ENCODE data around the gene ARSI.
A peak's percentile ranks its signal among the peaks of the same experiment; 100 is the strongest.

Gene ARSI

GRCh38 chr5:150326707-150327106 lies 24.0 kb upstream of the ARSI start:
- ATAC-seq (no peak), DNase-seq (no peak)

GRCh38 chr5:150325426-150325825 lies 22.7 kb upstream of the ARSI start:
- no peak for ATAC-seq

GRCh38 chr5:150323819-150324218 lies 21.1 kb upstream of the ARSI start:
- no peak for ATAC-seq
- no peak for DNase-seq

More at GRCh38 chr5:150325426-150325825, 22.7 kb upstream of the ARSI start:
- no peak for DNase-seq

- ATAC-seq (no peak), DNase-seq (no peak)
These were observed 20.4 kb upstream of the ARSI start for GRCh38 chr5:150323092-150323491.

GRCh38 chr5:150322202-150322601 lies 19.5 kb upstream of the ARSI start:
- ATAC-seq (peak; percentile 57), DNase-seq (no peak)

- DNase-seq (no peak), ATAC-seq (no peak)
These were observed 19.1 kb upstream of the ARSI start for GRCh38 chr5:150321784-150322183.

GRCh38 chr5:150321211-150321610 lies 18.5 kb upstream of the ARSI start:
- ATAC-seq, result no peak
- no peak for DNase-seq

- ATAC-seq (no peak), DNase-seq (no peak)
These were observed 17.4 kb upstream of the ARSI start for GRCh38 chr5:150320044-150320613.

GRCh38 chr5:150319484-150319790 lies 16.7 kb upstream of the ARSI start:
- DNase-seq (no peak), ATAC-seq (no peak)

GRCh38 chr5:150318613-150319483 lies 16.1 kb upstream of the ARSI start:
- DNase-seq (no peak), ATAC-seq (no peak)

- ATAC-seq, result peak; percentile 89
- DNase-seq, result peak; percentile 24
These were observed 14.6 kb upstream of the ARSI start for GRCh38 chr5:150317048-150318003.

- DNase-seq (no peak), ATAC-seq (no peak)
These were observed 13.6 kb upstream of the ARSI start for GRCh38 chr5:150316320-150316719.

- ATAC-seq (no peak), DNase-seq (no peak)
These were observed 12.5 kb upstream of the ARSI start for GRCh38 chr5:150315245-150315644.

GRCh38 chr5:150313921-150314716 lies 11.4 kb upstream of the ARSI start:
- ATAC-seq (no peak), DNase-seq (no peak)

GRCh38 chr5:150313501-150313900 lies 10.8 kb upstream of the ARSI start:
- ATAC-seq, result no peak
- no peak for DNase-seq

GRCh38 chr5:150312518-150312917 lies 9.8 kb upstream of the ARSI start:
- DNase-seq (no peak), ATAC-seq (no peak)

GRCh38 chr5:150311015-150311692 lies 8.4 kb upstream of the ARSI start:
- no peak for ATAC-seq
- DNase-seq, result no peak

- no peak for ATAC-seq
- no peak for DNase-seq
These were observed 7.5 kb upstream of the ARSI start for GRCh38 chr5:150310246-150310645.

GRCh38 chr5:150309886-150310239 lies 7.2 kb upstream of the ARSI start:
- ATAC-seq (no peak), DNase-seq (no peak)

- no peak for DNase-seq
- ATAC-seq, result no peak
These were observed 6.6 kb upstream of the ARSI start for GRCh38 chr5:150309101-150309885.
